HG03571 (cell line): ENCODE data around the gene CRYZL1.

ENCODE experiments used
- ATAC-seq: cut with Tn5 transposase; IDR thresholded peaks from one replicate; pipeline ENCODE4 v1.9.1; 2021; ENCODE audit not compliant: unreplicated experiment

CRYZL1 gene

GRCh38 chr21:33566514-33566913 lies 75.0 kb downstream of the CRYZL1 start:
- no peak for ATAC-seq

DNA sequence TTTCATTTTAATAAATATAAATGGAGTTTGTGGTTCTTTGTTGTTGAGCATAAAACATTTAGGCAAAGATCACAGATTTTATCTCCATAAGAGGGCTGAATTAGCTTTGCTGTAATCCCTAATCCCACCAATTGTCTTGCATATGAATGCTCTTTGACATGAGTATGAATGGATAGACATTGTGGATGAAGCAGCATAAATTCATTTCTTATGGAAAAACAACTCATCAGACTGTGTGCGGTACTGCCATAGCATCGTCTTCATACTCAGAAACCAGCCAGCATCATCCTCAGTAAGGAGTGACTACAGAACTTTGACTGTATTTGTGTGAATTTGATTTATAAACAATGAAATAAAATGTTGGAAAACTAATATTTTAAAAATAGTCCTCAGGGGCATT lies 79.2 kb downstream of the CRYZL1 start:
- ATAC-seq, result no peak

- ATAC-seq, result no peak
Observed at GRCh38 chr21:33561373-33561772, 80.2 kb downstream of the CRYZL1 start.

DNA sequence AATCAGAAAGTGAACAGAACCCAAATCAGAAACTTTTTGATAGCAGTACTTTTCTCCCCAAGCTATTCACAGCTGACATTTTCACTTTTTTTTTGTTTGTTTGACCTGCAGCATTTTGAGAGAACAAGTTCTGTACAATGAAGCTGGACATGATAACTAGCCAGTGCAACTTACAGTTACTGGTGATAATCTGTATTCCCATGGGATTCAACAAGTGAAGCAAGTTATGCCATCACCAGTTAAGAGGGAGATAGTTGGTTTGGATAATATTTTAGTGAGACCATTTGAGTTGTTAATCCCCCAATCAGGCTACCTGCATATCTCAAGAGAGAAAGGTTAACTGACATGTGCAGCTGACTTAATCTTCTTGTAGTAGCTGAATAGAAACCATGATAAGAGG lies 80.6 kb downstream of the CRYZL1 start:
- no peak for ATAC-seq

DNA sequence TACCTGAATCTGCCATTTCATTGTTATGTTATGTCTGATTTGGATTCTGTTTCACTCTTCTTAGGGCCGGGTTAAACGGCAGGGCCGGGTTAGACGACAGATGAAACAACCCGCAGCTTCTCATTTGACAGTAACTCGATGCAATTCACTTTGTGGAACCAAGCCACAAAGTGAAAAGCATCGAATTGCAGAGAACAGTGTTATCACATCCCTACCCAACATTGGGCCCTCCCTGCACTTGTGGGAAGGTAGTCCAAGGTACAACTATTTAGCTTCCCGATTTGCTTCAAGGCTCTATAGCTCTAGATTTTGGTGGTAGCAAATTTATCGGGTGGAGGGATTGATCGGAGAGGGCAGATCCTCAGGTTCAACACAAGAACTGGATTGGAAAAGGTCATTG lies 81.7 kb downstream of the CRYZL1 start:
- no peak for ATAC-seq

GRCh38 chr21:33558777-33559421 lies 82.6 kb downstream of the CRYZL1 start:
- ATAC-seq, result no peak

DNA sequence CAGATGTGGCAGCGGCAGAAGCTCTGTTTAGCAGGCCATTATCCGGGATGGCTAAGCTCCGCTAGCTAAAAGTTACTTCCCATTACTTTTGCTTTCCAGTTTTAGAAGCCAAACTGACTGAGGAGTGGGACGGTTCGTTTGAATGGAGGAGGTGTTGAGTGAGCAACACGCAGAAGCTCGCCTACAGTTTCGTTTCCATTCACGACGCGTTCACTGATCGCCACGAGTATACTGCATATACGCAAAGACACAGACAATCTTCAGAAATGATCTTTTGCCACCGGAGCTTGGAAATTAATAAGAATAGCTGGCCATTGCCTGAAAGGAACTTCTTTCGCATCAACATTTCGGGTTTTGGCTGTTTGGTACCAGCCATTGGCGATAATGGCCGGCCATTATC lies 84.1 kb downstream of the CRYZL1 start:
- ATAC-seq, result no peak

DNA sequence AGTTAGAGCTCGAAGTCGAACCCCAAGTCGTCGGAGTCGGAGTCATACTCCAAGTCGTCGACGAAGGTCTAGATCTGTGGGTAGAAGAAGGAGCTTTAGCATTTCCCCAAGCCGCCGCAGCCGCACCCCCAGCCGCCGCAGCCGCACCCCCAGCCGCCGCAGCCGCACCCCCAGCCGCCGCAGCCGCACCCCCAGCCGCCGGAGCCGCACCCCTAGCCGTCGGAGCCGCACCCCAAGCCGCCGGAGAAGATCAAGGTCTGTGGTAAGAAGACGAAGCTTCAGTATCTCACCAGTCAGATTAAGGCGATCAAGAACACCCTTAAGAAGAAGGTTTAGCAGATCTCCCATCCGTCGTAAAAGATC lies 86.6 kb downstream of the CRYZL1 start:
- no peak for ATAC-seq

GRCh38 chr21:33554236-33554981 lies 87.1 kb downstream of the CRYZL1 start:
- no peak for ATAC-seq

- ATAC-seq, result no peak
Observed at GRCh38 chr21:33552999-33553598, 88.4 kb downstream of the CRYZL1 start.

GRCh38 chr21:33552093-33552998 lies 89.2 kb downstream of the CRYZL1 start:
- ATAC-seq, result no peak

DNA sequence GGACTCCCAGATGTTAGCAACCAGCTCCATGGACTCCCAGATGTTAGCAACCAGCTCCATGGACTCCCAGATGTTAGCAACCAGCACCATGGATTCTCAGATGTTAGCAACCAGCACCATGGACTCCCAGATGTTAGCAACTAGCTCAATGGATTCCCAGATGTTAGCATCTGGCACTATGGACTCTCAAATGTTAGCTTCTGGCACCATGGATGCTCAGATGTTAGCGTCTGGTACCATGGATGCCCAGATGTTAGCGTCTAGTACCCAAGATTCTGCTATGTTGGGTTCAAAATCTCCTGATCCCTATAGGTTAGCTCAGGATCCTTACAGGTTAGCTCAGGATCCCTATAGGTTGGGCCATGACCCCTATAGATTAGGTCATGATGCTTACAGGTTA lies 89.9 kb downstream of the CRYZL1 start:
- no peak for ATAC-seq

DNA sequence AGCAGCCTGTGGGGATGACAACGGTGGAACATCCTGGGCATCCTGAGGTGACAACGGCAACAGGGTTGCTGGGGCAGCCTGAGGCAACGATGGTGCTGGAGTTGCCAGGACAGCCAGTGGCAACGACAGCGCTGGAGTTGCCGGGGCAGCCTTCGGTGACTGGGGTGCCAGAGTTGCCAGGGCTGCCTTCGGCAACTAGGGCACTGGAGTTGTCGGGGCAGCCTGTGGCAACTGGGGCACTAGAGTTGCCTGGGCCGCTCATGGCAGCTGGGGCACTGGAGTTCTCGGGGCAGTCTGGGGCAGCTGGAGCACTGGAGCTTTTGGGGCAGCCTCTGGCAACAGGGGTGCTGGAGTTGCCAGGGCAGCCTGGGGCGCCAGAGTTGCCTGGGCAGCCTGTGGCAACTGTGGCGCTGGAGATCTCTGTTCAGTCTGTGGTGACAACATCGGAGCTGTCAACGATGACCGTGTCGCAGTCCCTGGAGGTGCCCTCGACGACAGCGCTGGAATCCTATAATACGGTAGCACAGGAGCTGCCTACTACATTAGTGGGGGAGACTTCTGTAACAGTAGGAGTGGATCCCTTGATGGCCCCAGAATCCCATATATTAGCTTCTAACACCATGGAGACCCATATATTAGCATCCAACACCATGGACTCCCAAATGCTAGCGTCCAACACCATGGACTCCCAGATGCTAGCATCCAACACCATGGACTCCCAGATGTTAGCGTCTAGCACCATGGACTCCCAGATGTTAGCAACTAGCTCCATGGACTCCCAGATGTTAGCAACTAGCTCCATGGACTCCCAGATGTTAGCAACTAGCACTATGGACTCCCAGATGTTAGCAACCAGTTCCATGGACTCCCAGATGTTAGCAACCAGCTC lies 90.5 kb downstream of the CRYZL1 start:
- no peak for ATAC-seq

- ATAC-seq, result no peak
Observed at GRCh38 chr21:33549848-33550771, 91.4 kb downstream of the CRYZL1 start.

DNA sequence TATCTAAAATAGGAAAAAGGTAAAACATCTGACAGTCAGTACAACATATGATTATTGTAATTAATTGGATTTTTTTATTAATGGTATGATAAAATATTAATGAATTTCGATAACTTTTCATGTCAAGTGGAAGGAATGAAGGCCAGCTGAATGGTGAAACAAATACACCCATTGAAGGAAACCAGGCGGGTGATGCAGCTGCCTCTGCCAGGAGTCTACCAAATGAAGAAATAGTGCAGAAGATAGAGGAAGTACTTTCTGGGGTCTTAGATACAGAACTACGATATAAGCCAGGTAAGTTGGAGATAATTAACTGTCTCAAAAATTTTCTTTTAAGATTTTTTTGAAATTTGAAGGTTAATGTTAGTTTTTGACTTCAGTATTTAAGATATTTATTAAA lies 95.5 kb downstream of the CRYZL1 start:
- no peak for ATAC-seq

DNA sequence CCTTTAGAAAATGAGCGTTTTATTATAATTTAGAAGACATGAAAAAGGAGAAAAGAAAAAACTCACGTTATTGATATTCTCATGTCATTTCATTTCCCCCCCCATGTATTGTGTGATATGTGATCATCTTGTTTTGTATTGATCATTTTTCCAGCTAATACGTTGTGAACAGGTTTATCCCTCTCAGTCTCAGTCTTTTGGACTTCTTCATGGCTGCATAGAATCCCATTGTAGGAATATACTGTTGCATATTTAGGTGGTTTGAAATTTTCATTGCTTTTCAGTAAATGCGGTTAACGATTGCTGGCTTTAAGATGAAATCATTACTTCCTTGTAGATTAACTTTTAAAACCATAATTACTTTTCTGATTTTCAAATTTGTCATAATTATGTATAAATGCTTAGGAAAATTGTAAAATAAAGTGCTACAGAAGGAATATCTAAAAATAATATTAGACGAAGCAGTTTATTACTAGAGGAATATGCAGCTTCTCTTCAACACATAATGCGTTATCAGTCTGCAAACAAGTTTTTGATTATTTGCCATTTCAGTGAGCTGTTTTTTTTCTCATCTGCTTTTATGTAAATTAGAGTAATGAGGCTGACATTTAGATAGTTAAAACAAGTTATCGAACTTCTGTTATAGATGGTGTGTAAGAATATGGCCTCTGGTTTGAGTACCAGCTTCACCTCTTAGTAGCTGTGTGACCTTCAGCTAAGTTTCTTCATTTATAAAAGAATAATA lies 96.9 kb downstream of the CRYZL1 start:
- ATAC-seq, result no peak

- no peak for ATAC-seq
Observed at GRCh38 chr21:33543505-33544129, 97.9 kb downstream of the CRYZL1 start.
